Endothelial cell of umbilical vein (primary cell): ENCODE data around the gene TXK. TPM values are rescaled to one million over a fixed set of nuclear protein-coding genes. Genes with fewer than 3 reads are reported as not detected.

Experiments used
- Bru-seq: library from RNA; stranded (reverse); fragments of 400-500 nt; gene quantifications from one replicate; lab custom pipeline; 2021; lab: Mats Ljungman, UMichigan
- BruChase-seq, 2 experiments: library from RNA; stranded (reverse); fragments of 400-500 nt; gene quantifications; one replicate each; lab custom pipeline; 2021; lab: Mats Ljungman, UMichigan
- BruUV-seq: library from RNA; stranded (reverse); fragments of 400-500 nt; replicated peaks from 2 replicates; lab custom pipeline; 2021; lab: Mats Ljungman, UMichigan
- CTCF ChIA-PET: fragments of 300-600, 350-600 bp; sonication (Branson Sonifier 250); formaldehyde crosslinking; loops from one replicate; lab custom pipeline; 2021; ENCODE audit warnings: antibody characterized with exemption, inconsistent platforms; lab: Charles Lee
- POLR2A ChIA-PET: fragments of 300-600, 350-600 bp; sonication (Branson Sonifier 250); formaldehyde crosslinking; loops from one replicate; lab custom pipeline; 2021; ENCODE audit warnings: antibody characterized with exemption, inconsistent platforms; lab: Charles Lee
- DNase-seq: peaks from one replicate; pipeline ENCODE4 v3.0.0-alpha.2; 2011; ENCODE audit warnings: low read depth, low spot score
- FAIRE-seq: peaks from 2 replicates; lab custom pipeline; 2011; peaks lifted over from hg19 to GRCh38; lab: Jason Lieb, UNC
- H2AFZ ChIP-seq: 2 replicates; pipeline ENCODE4 v1.6.0; 2012; ENCODE audit warnings: low read depth, low read length, control low read depth, inconsistent platforms
- H3K27ac ChIP-seq: 2 replicates; pipeline ENCODE4 v1.5.1; 2011; ENCODE audit warnings: low read depth, mild to moderate bottlenecking, control low read depth, low read length, moderate library complexity; ENCODE audit not compliant: insufficient read depth
- H3K27me3 ChIP-seq, 2 experiments: 2 replicates each; pipeline versions ENCODE4 v1.6.0 to v1.6.1; 2011; ENCODE audit warnings: low read length in 2 of 2, mixed read lengths in 1 of 2; ENCODE audit not compliant: control insufficient read depth in 2 of 2, insufficient read depth in 2 of 2
- H3K36me3 ChIP-seq, 2 experiments: 2 replicates in 1 of 2; 3 replicates in 1 of 2; pipeline ENCODE4 v1.5.1; 2011; ENCODE audit warnings: low read length in 2 of 2, mild to moderate bottlenecking in 1 of 2, moderate library complexity in 1 of 2; ENCODE audit not compliant: control insufficient read depth in 2 of 2, insufficient read depth in 2 of 2; ENCODE audit errors: extremely low read depth in 1 of 2
- H3K4me1 ChIP-seq: 3 replicates; pipeline ENCODE4 v1.5.1; 2011; ENCODE audit warnings: mild to moderate bottlenecking, low read length; ENCODE audit not compliant: control insufficient read depth, insufficient read depth; ENCODE audit errors: extremely low read depth
- H3K4me2 ChIP-seq: 2 replicates; pipeline ENCODE4 v1.6.1; 2011; ENCODE audit warnings: low read length, control low read depth, mixed read lengths; ENCODE audit not compliant: insufficient read depth
- H3K4me3 ChIP-seq, 3 experiments: fragments of 200-600 bp in 1 of 3; sonication (generic), shearing (Covaris generic) in 1 of 3; replicated peaks in 1 of 3; 2 replicates each; pipeline ENCODE4 v1.5.1; 2011 to 2016; ENCODE audit warnings: control low read depth in 3 of 3, low read length in 3 of 3, mild to moderate bottlenecking in 2 of 3, inconsistent platforms in 1 of 3, low read depth in 1 of 3, moderate library complexity in 1 of 3; ENCODE audit not compliant: insufficient read depth in 1 of 3
- H3K79me2 ChIP-seq: 2 replicates; pipeline ENCODE4 v1.6.0; 2012; ENCODE audit warnings: low read length, inconsistent platforms; ENCODE audit not compliant: control insufficient read depth, insufficient read depth
- H3K9ac ChIP-seq: replicated peaks from 2 replicates; pipeline ENCODE3; 2011; ENCODE audit warnings: low read length, control low read depth; ENCODE audit not compliant: insufficient read depth; ENCODE audit errors: extremely low read depth
- H3K9me1 ChIP-seq: replicated peaks from 3 replicates; pipeline ENCODE4 v1.6.0; 2011; ENCODE audit warnings: mild to moderate bottlenecking, low read length; ENCODE audit not compliant: control insufficient read depth, insufficient read depth; ENCODE audit errors: extremely low read depth
- H3K9me3 ChIP-seq: replicated peaks from 2 replicates; pipeline ENCODE4 v1.5.1; 2012; ENCODE audit warnings: low read length, inconsistent platforms; ENCODE audit not compliant: control insufficient read depth, insufficient read depth
- H4K20me1 ChIP-seq: replicated peaks from 2 replicates; pipeline ENCODE3; 2011; ENCODE audit warnings: mild to moderate bottlenecking, low read length; ENCODE audit not compliant: control insufficient read depth, insufficient read depth; ENCODE audit errors: extremely low read depth
- CTCF ChIP-seq, 2 donors: IDR thresholded peaks; 1 replicate in 1 of 2; 2 replicates in 1 of 2; pipeline ENCODE4 v1.5.1; 2011; ENCODE audit warnings: low read length in 2 of 2, mild to moderate bottlenecking in 2 of 2, moderate library complexity in 2 of 2, control low read depth in 1 of 2, inconsistent platforms in 1 of 2, low read depth in 1 of 2; ENCODE audit not compliant: insufficient read depth in 1 of 2; ENCODE audit errors: extremely low read depth in 1 of 2
- EZH2 ChIP-seq: IDR thresholded peaks from 2 replicates; pipeline ENCODE4 v1.6.1; 2012; ENCODE audit warnings: borderline replicate concordance, low read depth, mild to moderate bottlenecking, moderate library complexity, low read length, inconsistent platforms; ENCODE audit not compliant: severe bottlenecking
- FOS ChIP-seq: IDR thresholded peaks from 2 replicates; pipeline ENCODE4 v1.6.1; 2011; ENCODE audit warnings: mild to moderate bottlenecking, low read length, moderate library complexity, borderline replicate concordance; ENCODE audit not compliant: insufficient read depth
- GATA2 ChIP-seq: IDR thresholded peaks from 2 replicates; pipeline ENCODE4 v1.7.0; 2011; ENCODE audit warnings: low read depth, mild to moderate bottlenecking, moderate library complexity, mixed read lengths, low read length; ENCODE audit not compliant: insufficient read length, insufficient read depth
- JUN ChIP-seq: IDR thresholded peaks from 2 replicates; pipeline ENCODE4 v1.6.1; 2011; ENCODE audit warnings: borderline replicate concordance, low read depth; ENCODE audit not compliant: insufficient read length, insufficient read depth
- MAX ChIP-seq: IDR thresholded peaks from 2 replicates; pipeline ENCODE4 v1.6.1; 2011; ENCODE audit not compliant: insufficient read depth, insufficient read length
- MYC ChIP-seq: IDR thresholded peaks from one replicate; pipeline ENCODE4 v1.6.1; 2011; ENCODE audit warnings: mild to moderate bottlenecking, low read depth, low read length
- POLR2A ChIP-seq: IDR thresholded peaks from 2 replicates; pipeline ENCODE4 v1.6.1; 2012; ENCODE audit warnings: low read depth, mild to moderate bottlenecking, control low read depth, low read length
- POLR2AphosphoS5 ChIP-seq: IDR thresholded peaks from 2 replicates; pipeline ENCODE4 v1.6.1; 2012; ENCODE audit warnings: low read depth, mild to moderate bottlenecking, control low read depth, low read length, moderate library complexity; ENCODE audit not compliant: insufficient read depth
- dilution Hi-C: fragments of 300-500 bp; cut with MboI; formaldehyde crosslinking; loops from one replicate; pipeline ENCODE4 v1.15.0; 2019; ENCODE audit warnings: low sequenced_read_pairs; ENCODE audit not compliant: extremely low pct_ligation_motif_present
- intact Hi-C: fragments of 100-400 bp; cut with micrococcal nuclease; formaldehyde crosslinking; loops from one replicate; pipeline ENCODE4 v1.10.0; 2022
- long read RNA-seq: library from polyadenylated mRNA; stranded (forward); transcript quantifications from one replicate; pipeline ENCODE4 v2.0.0, GENCODE V29; 2021
- polyA minus RNA-seq, 3 experiments: library from RNA; depleted of rRNA, polyadenylated mRNA; stranded (reverse); fragments of >200 nt; gene quantifications; 1 replicate in 1 of 3; 2 replicates in 2 of 3; pipeline ENCODE4 v1.2.3, GENCODE V29; 2011
- polyA plus RNA-seq, 4 experiments: library from polyadenylated mRNA; depleted of rRNA in 3 of 4; stranded (reverse) in 3 of 4; unstranded in 1 of 4; fragments of >200 nt; gene quantifications; 2 replicates each; pipeline versions ENCODE4 v1.2.1 to v1.2.3, GENCODE V29; 2011 to 2012; ENCODE audit warnings: missing spikeins in 1 of 4
- total RNA-seq: library from RNA; stranded (reverse); gene quantifications from 2 replicates; pipeline ENCODE4 v1.2.3, GENCODE V29; 2021

Gene TXK
- total RNA-seq = 0.58 and 0.97 TPM in 2 replicates
- polyA plus RNA-seq = 0.26 TPM in 1 of 2 replicates, not detected in the other
- 0.34 and 0.41 TPM in 2 replicates for polyA plus RNA-seq (2011; cell fraction: cytosol; rRNA removed)
- 0.08 and 0.25 TPM in 2 replicates for polyA plus RNA-seq (2011; cell fraction: nucleus; rRNA removed)
- polyA plus RNA-seq (2012) = 0.38 and 1.9 TPM in 2 replicates
- 0.24 TPM in 1 of 2 replicates, not detected in the other for polyA minus RNA-seq
- polyA minus RNA-seq (2011; cell fraction: cytosol; rRNA and poly(A)+ RNA removed) = not detected
- polyA minus RNA-seq (2011; cell fraction: nucleus; rRNA and poly(A)+ RNA removed) = not detected in 2 replicates
- Bru-seq, nascent RNA = percentile 24 among the genes with signal in this experiment
- BruChase-seq, experiment 1, labeled RNA remaining after a 6-hour chase = percentile 22 among the genes with signal in this experiment
- percentile 25 among the genes with signal in this experiment for BruChase-seq, experiment 2, labeled RNA remaining after a 2-hour chase
- long read RNA-seq, partial matches to known transcripts = 0 of 2 reads
- long read RNA-seq, other reads (novel, unspliced or antisense) = 0 of 2 reads

- CTCF ChIA-PET = no interaction called here
- dilution Hi-C loops = no loop called here
Measured at GRCh38 chr4:48134081-48134480, at the start of gene TXK. Gene TXK (minus strand): TSS chr4:48134250. CDS start chr4:48134170, 80 bp downstream.

More at GRCh38 chr4:48134081-48134480, at the start of gene TXK:
- Histone ChIP-seq H3K9me1 (no peaks in the 10 kb centered on the region), H3K27me3 (no peaks in the 10 kb centered on the region), H2AFZ (peak within 1 kb of the TSS; percentile 21), H3K36me3 (no peaks in the 10 kb centered on the region), H3K9ac (no peak within 1 kb of the TSS), H3K9me3 (no peaks in the 10 kb centered on the region), H3K27ac (no peak within 1 kb of the TSS), H3K4me1 (no peaks in the 10 kb centered on the region), H3K4me3 (no peak within 1 kb of the TSS), H3K4me2 (no peak within 1 kb of the TSS), H3K79me2 (no peaks in the 10 kb centered on the region), H4K20me1 (no peaks in the 10 kb centered on the region)
- POLR2A ChIA-PET = no interaction called here
- FAIRE-seq (no peak), DNase-seq (no peak)
- TF ChIP-seq MAX (no peak), EZH2 (no peak), MYC (no peak), FOS (no peak), GATA2 (no peak), POLR2AphosphoS5 (no peak), POLR2A (no peak), JUN (no peak), CTCF (IDR thresholded peaks at IDR 0.05; ENCODE audit: extremely low read depth in 1 of 2, insufficient read depth in 1 of 2, low read depth in 1 of 2, low read length in 2 of 2) (no peak)
- intact Hi-C loops = no loop called here
- no TSS peak for BruUV-seq
